Neural cell (in vitro differentiated cells): ENCODE results near the gene RERE. TPM values are rescaled to one million over a fixed set of nuclear protein-coding genes. Genes with fewer than 3 reads are reported as not detected.

Experiments used
- H2AFZ ChIP-seq: fragments of 200-600, 300-800 bp; sonication (generic), shearing (Covaris generic); 2 replicates; pipeline ENCODE4 v1.6.0; 2014; ENCODE audit warnings: low read depth, mild to moderate bottlenecking, antibody characterized with exemption, low read length, moderate library complexity
- H3F3A ChIP-seq: fragments of 200-600 bp; shearing (Covaris generic); 2 replicates; pipeline ENCODE4 v1.6.1; 2016; ENCODE audit warnings: mild to moderate bottlenecking, moderate library complexity, mixed read lengths, antibody characterized with exemption, low read length; ENCODE audit not compliant: insufficient read depth, poor library complexity, severe bottlenecking
- H3K27ac ChIP-seq: fragments of 200-600, 300-800 bp; sonication (generic), shearing (Covaris generic); 2 replicates; pipeline ENCODE4 v1.5.1; 2014; ENCODE audit warnings: mild to moderate bottlenecking, low read length, moderate library complexity
- H3K27me3 ChIP-seq: fragments of 300-800, 200-600 bp; sonication (generic), shearing (Covaris generic); 2 replicates; pipeline ENCODE4 v1.6.0; 2014; ENCODE audit warnings: mild to moderate bottlenecking, low read depth, low read length, moderate library complexity; ENCODE audit not compliant: insufficient read depth
- H3K36me3 ChIP-seq: fragments of 300-800, 200-600 bp; sonication (generic), shearing (Covaris generic); 2 replicates; pipeline ENCODE4 v1.5.1; 2014; ENCODE audit warnings: mild to moderate bottlenecking, antibody characterized with exemption, low read length, moderate library complexity; ENCODE audit not compliant: insufficient read depth
- H3K4me2 ChIP-seq: fragments of 300-800, 200-600 bp; sonication (generic), shearing (Covaris generic); 2 replicates; pipeline ENCODE4 v1.6.0; 2014; ENCODE audit warnings: mild to moderate bottlenecking, low read length
- H3K4me3 ChIP-seq: fragments of 300-800, 200-600 bp; sonication (generic), shearing (Covaris generic); 2 replicates; pipeline ENCODE4 v1.5.1; 2014; ENCODE audit warnings: mild to moderate bottlenecking, low read length, moderate library complexity
- H3K79me2 ChIP-seq: fragments of 200-600 bp; shearing (Covaris generic); replicated peaks from 2 replicates; pipeline ENCODE4 v1.6.0; 2014; ENCODE audit warnings: mild to moderate bottlenecking, low read length, moderate library complexity; ENCODE audit not compliant: insufficient read depth
- H3K9ac ChIP-seq: fragments of 300-800, 200-600 bp; sonication (generic), shearing (Covaris generic); 2 replicates; pipeline ENCODE4 v1.6.1; 2016; ENCODE audit warnings: mild to moderate bottlenecking, low read length, mixed read lengths
- H3K9me2 ChIP-seq: fragments of 200-600 bp; shearing (Covaris generic); 2 replicates; pipeline ENCODE4 v1.6.1; 2016; ENCODE audit warnings: mild to moderate bottlenecking, low read length, mixed read lengths; ENCODE audit not compliant: insufficient read depth
- H3K9me3 ChIP-seq: fragments of 200-600, 300-800 bp; sonication (generic), shearing (Covaris generic); 2 replicates; pipeline ENCODE4 v1.6.1; 2016; ENCODE audit warnings: mild to moderate bottlenecking, mixed run types, low read length, moderate library complexity, mixed read lengths
- H4K20me1 ChIP-seq: fragments of 200-600 bp; shearing (Covaris generic); 2 replicates; pipeline ENCODE4 v1.6.1; 2016; ENCODE audit warnings: mild to moderate bottlenecking, mixed run types; ENCODE audit not compliant: insufficient read depth
- CTCF ChIP-seq: fragments of 450-650 bp; IDR thresholded peaks from 2 replicates; pipeline ENCODE4 v1.5.1; 2014; ENCODE audit warnings: antibody characterized with exemption, mild to moderate bottlenecking, moderate library complexity; ENCODE audit not compliant: poor library complexity, severe bottlenecking
- EP300 ChIP-seq: fragments of 450-650 bp; conservative IDR thresholded peaks from 2 replicates; pipeline ENCODE4 v1.6.1; 2014; ENCODE audit warnings: antibody characterized with exemption, mild to moderate bottlenecking, moderate library complexity; ENCODE audit not compliant: poor library complexity, severe bottlenecking
- EZH2 ChIP-seq: fragments of 200-600, 300-800 bp; shearing (Covaris generic), sonication (generic); IDR thresholded peaks from 2 replicates; pipeline ENCODE4 v1.6.1; 2014; ENCODE audit warnings: antibody characterized with exemption, low read length, borderline replicate concordance, mild to moderate bottlenecking; ENCODE audit not compliant: insufficient read depth, poor library complexity, severe bottlenecking
- MXI1 ChIP-seq: fragments of 450-650 bp; conservative IDR thresholded peaks from 2 replicates; pipeline ENCODE4 v1.6.1; 2014; ENCODE audit warnings: antibody characterized with exemption, mild to moderate bottlenecking; ENCODE audit not compliant: poor library complexity, severe bottlenecking
- POLR2AphosphoS5 ChIP-seq: IDR thresholded peaks from 2 replicates; pipeline ENCODE4 v1.6.1; 2012
- RAD21 ChIP-seq: fragments of 450-650 bp; conservative IDR thresholded peaks from 2 replicates; pipeline ENCODE4 v1.6.1; 2014; ENCODE audit warnings: antibody characterized with exemption, mild to moderate bottlenecking, moderate library complexity
- REST ChIP-seq: IDR thresholded peaks from 2 replicates; pipeline ENCODE4 v1.6.1; 2012; ENCODE audit warnings: borderline replicate concordance
- SMC3 ChIP-seq: fragments of 450-650 bp; conservative IDR thresholded peaks from 2 replicates; pipeline ENCODE4 v1.6.1; 2014; ENCODE audit warnings: antibody characterized with exemption, mild to moderate bottlenecking, moderate library complexity; ENCODE audit not compliant: poor library complexity
- TAF1 ChIP-seq: IDR thresholded peaks from 2 replicates; pipeline ENCODE4 v1.6.1; 2012; ENCODE audit warnings: low read depth
- polyA plus RNA-seq: library from polyadenylated mRNA; depleted of rRNA; stranded (reverse); fragments of >200 nt; gene quantifications from 2 replicates; pipeline ENCODE4 v1.2.3, GENCODE V29; 2014

RERE gene
- polyA plus RNA-seq, 1 donor from 2014 or later: 21.0 TPM

- Histone ChIP-seq H3K9me2 (no peaks in the 10 kb centered on the region), H3K79me2 (peaks cover 60% of the 10 kb centered on the region), H3K9ac (peak overlapping the region; percentile 40), H3K4me3 (peak overlapping the region; percentile 38), H3K9me3 (no peaks in the 10 kb centered on the region), H3K27ac (peak overlapping the region; percentile 77), H4K20me1 (no peaks in the 10 kb centered on the region), H3F3A (no peaks in the 10 kb centered on the region), H3K36me3 (no peaks in the 10 kb centered on the region), H3K4me2 (peak overlapping the region; percentile 60), H2AFZ (no peak overlapping the region), H3K27me3 (no peaks in the 10 kb centered on the region)
- TF ChIP-seq RAD21 (no peak), CTCF (peak; percentile 51), SMC3 (peak; percentile 14), TAF1 (no peak), POLR2AphosphoS5 (peak; percentile 26), EZH2 (no peak), REST (no peak), MXI1 (no peak), EP300 (peak; percentile 38)
These were observed 239.1 kb downstream of the RERE start for GRCh38 chr1:8578132-8578877.

- H3K27me3 ChIP-seq: no peaks in the 10 kb centered on the region
- H3K9ac ChIP-seq: no peak overlapping the region
- no peak overlapping the region for H3K4me2 ChIP-seq
- no peaks in the 10 kb centered on the region for H3F3A ChIP-seq
- H3K9me3 ChIP-seq: no peaks in the 10 kb centered on the region
- TF ChIP-seq REST (no peak), MXI1 (no peak)
- peaks cover 51% of the 10 kb centered on the region for H3K79me2 ChIP-seq
- no peak overlapping the region for H3K27ac ChIP-seq
- H3K9me2 ChIP-seq: no peaks in the 10 kb centered on the region
- no peaks in the 10 kb centered on the region for H3K36me3 ChIP-seq
- no peak overlapping the region for H2AFZ ChIP-seq
- H3K4me3 ChIP-seq: no peak overlapping the region
- H4K20me1 ChIP-seq: no peaks in the 10 kb centered on the region
These were observed 242.5 kb downstream of the RERE start for GRCh38 chr1:8574985-8575384.
